ENCODE results near the gene MFNG. TPM values are rescaled to one million over a fixed set of nuclear protein-coding genes. Genes with fewer than 3 reads are reported as not detected.
A peak's percentile ranks its signal among the peaks of the same experiment; 100 is the strongest.

The MFNG gene
- total RNA-seq, 1 experiment from 2014 or later = 3.3 TPM

- no peaks in the 10 kb centered on the region for H3K9me3 Mint-ChIP-seq
- peaks cover 25% of the 10 kb centered on the region for H3K27me3 Mint-ChIP-seq (ENCODE audit: low read depth)
- peaks cover 2 to 19% of the 10 kb centered on the region in 2 experiments; a peak in 3 of 4 replicates for H3K4me1 Mint-ChIP-seq
- H3K36me3 Mint-ChIP-seq (ENCODE audit: insufficient read depth in 1 of 3, low read depth in 3 of 3) = no peaks in the 10 kb centered on the region
- H3K27ac Mint-ChIP-seq = no peak overlapping the region
- H3K18ac ChIP-seq (ENCODE audit: insufficient read length, low read depth, low read length) = no peak overlapping the region
- H2AK5ac ChIP-seq (ENCODE audit: insufficient read length, low read length) = no peak overlapping the region
- no peak overlapping the region for H4K5ac ChIP-seq (ENCODE audit: insufficient read length, low read depth, low read length)
- H3K23me2 ChIP-seq (ENCODE audit: insufficient read length, low read depth, low read length, poor library complexity, severe bottlenecking) = no peaks in the 10 kb centered on the region
- peak; percentile 63 for DNase-seq
- no peak overlapping the region for H3K4me2 ChIP-seq (ENCODE audit: insufficient read depth, insufficient read length, low read length)
- H2BK12ac ChIP-seq (ENCODE audit: insufficient read length, low read depth, low read length) = no peak overlapping the region
- H3K9me3 ChIP-seq (ENCODE audit: control insufficient read depth, low read depth, low read length) = no peaks in the 10 kb centered on the region
- TF ChIP-seq CTCF (conservative IDR thresholded peaks at IDR 0.05) = peak; percentile 83
- H2AFZ ChIP-seq (ENCODE audit: low read length) = no peak overlapping the region
- no peaks in the 10 kb centered on the region for H3K79me2 ChIP-seq (ENCODE audit: insufficient read depth, low read length)
- no peak overlapping the region for H3K23ac ChIP-seq (ENCODE audit: insufficient read length, low read depth, low read length)
- no peak overlapping the region for H3K56ac ChIP-seq (ENCODE audit: insufficient read length, low read depth, low read length)
- H3K27me3 ChIP-seq (ENCODE audit: insufficient read depth, low read length) = no peaks in the 10 kb centered on the region
- H2BK5ac ChIP-seq (ENCODE audit: insufficient read length, low read length) = no peak overlapping the region
- H3T11ph ChIP-seq (ENCODE audit: low read length) = no peak overlapping the region
- H3K9ac ChIP-seq (ENCODE audit: extremely low read depth, insufficient read length, low read length) = no peak overlapping the region
- H4K8ac ChIP-seq (replicated peaks; ENCODE audit: insufficient read length, low read depth, low read length) = no peak overlapping the region
- no peak overlapping the region; the same call in 1 of the 2 replicates for H3K14ac ChIP-seq (ENCODE audit: insufficient read depth, low read length)
- H3K4ac ChIP-seq (ENCODE audit: low read depth, low read length) = no peak overlapping the region
- H3K79me1 ChIP-seq (ENCODE audit: insufficient read depth, low read depth, low read length, poor library complexity, severe bottlenecking) = no peaks in the 10 kb centered on the region
- no peak overlapping the region for H3K27ac ChIP-seq (ENCODE audit: insufficient read length, low read depth, low read length)
- no peaks in the 10 kb centered on the region for H3K4me1 ChIP-seq (ENCODE audit: insufficient read depth, low read length)
- H4K91ac ChIP-seq (ENCODE audit: insufficient read length, low read depth, low read length) = no peak overlapping the region
- H2BK15ac ChIP-seq (ENCODE audit: low read depth, low read length) = no peak overlapping the region
- no peak overlapping the region for H2BK20ac ChIP-seq (ENCODE audit: low read depth, low read length, poor library complexity, severe bottlenecking)
- H2BK120ac ChIP-seq (ENCODE audit: low read depth, low read length, poor library complexity, severe bottlenecking) = no peak overlapping the region
- H3K4me3 Mint-ChIP-seq = no peak overlapping the region
- H4K20me1 ChIP-seq (ENCODE audit: control insufficient read depth, insufficient read depth, insufficient read length) = no peaks in the 10 kb centered on the region
- WGBS (ENCODE audit: extremely low coverage, insufficient read length, low lambda C conversion rate) = no CpG with 5 or more reads among the region's 8 CpGs
Measured at GRCh38 chr22:37472418-37473006, 13.7 kb downstream of the MFNG start.

All from H9 (cell line).